AG08395 (cell line): ENCODE results near the gene SPRR2B.
"Not testable (repeated sequence)": the region's sequence is repeated elsewhere in the genome, so short reads cannot be mapped to it uniquely, and the experiment has no call there.

Source experiments
- DNase-seq: peaks from one replicate; pipeline ENCODE4 v3.0.0; 2012; ENCODE audit warnings: mixed read lengths, low spot score

SPRR2B gene

GRCh38 chr1:153032677-153033308 is 38.6 kb downstream of the SPRR2B start:
- peak; percentile 10 for DNase-seq

- DNase-seq: no peak
These were observed 39.3 kb downstream of the SPRR2B start for GRCh38 chr1:153032073-153032472.

GRCh38 chr1:153030895-153031294 is 40.5 kb downstream of the SPRR2B start, which contains the start of gene SPRR1B:
SPRR1B (plus strand) TSS chr1:153031203; CDS start chr1:153032346, 1,143 bp downstream.
- DNase-seq: no peak

- no peak for DNase-seq
These were observed 42.6 kb downstream of the SPRR2B start for GRCh38 chr1:153028766-153029165.

- no peak for DNase-seq
These were observed 45.6 kb downstream of the SPRR2B start for GRCh38 chr1:153025797-153026196.

- no peak for DNase-seq
These were observed 47.0 kb downstream of the SPRR2B start for GRCh38 chr1:153024413-153024812.

- no peak for DNase-seq
These were observed 48.3 kb downstream of the SPRR2B start for GRCh38 chr1:153023109-153023508.

- not testable (repeated sequence) for DNase-seq
These were observed 49.1 kb downstream of the SPRR2B start for GRCh38 chr1:153022340-153022739.

GRCh38 chr1:153021829-153022228 is 49.6 kb downstream of the SPRR2B start:
- not testable (repeated sequence) for DNase-seq
